K562 (cell line): ENCODE results near the gene RSRC1. TPM values are rescaled to one million over a fixed set of nuclear protein-coding genes. Genes with fewer than 3 reads are reported as not detected.
A peak's percentile ranks its signal among the peaks of the same experiment; 100 is the strongest.

Experiments
- CBX3 ChIP-seq, 2 experiments: IDR thresholded peaks; 1 replicate in 1 of 2; 2 replicates in 1 of 2; pipeline ENCODE4 v1.6.1; 2012; ENCODE audit warnings: inconsistent platforms in 2 of 2, low read length in 2 of 2, borderline replicate concordance in 1 of 2, control low read depth in 1 of 2
- MTF1 ChIP-seq: fragments of 250-450 bp; sonication (Bioruptor Pico); IDR thresholded peaks from 2 replicates; pipeline ENCODE4 v1.9.0; 2021; ENCODE audit warnings: moderate library complexity, mild to moderate bottlenecking, inconsistent platforms, borderline replicate concordance
- NCOA6 ChIP-seq: fragments of 450-650 bp; IDR thresholded peaks from 2 replicates; pipeline ENCODE4 v1.6.1; 2017; ENCODE audit warnings: mild to moderate bottlenecking
- OTX1 ChIP-seq: fragments of 450-650 bp; formaldehyde crosslinking; IDR thresholded peaks from 2 replicates; pipeline ENCODE4 v1.4.0; 2022; ENCODE audit warnings: mild to moderate bottlenecking
- POLR2AphosphoS5 ChIP-seq: IDR thresholded peaks from 2 replicates; pipeline ENCODE4 v1.6.1; 2011; ENCODE audit warnings: mild to moderate bottlenecking, low read depth, low read length, moderate library complexity; ENCODE audit not compliant: control insufficient read depth, insufficient read depth
- POLR2H ChIP-seq: IDR thresholded peaks from 2 replicates; pipeline ENCODE4 v1.6.1; 2016; ENCODE audit warnings: missing genetic modification characterization, low read depth, mild to moderate bottlenecking, control low read depth, missing compliant biosample characterization, moderate library complexity
- RBBP5 ChIP-seq: fragments of 200-600 bp; sonication (generic); IDR thresholded peaks from 2 replicates; pipeline ENCODE4 v1.6.1; 2012; ENCODE audit warnings: borderline replicate concordance, mild to moderate bottlenecking, low read length, control low read depth, inconsistent platforms; ENCODE audit not compliant: insufficient read depth, poor library complexity, severe bottlenecking
- RNF219 ChIP-seq: fragments of 250-450 bp; sonication (Bioruptor Pico); IDR thresholded peaks from 2 replicates; pipeline ENCODE4 v1.5.0; 2022; ENCODE audit warnings: mild to moderate bottlenecking
- SAP30 ChIP-seq: fragments of 200-600 bp; sonication (generic); IDR thresholded peaks from 2 replicates; pipeline ENCODE4 v1.6.1; 2012; ENCODE audit warnings: borderline replicate concordance, low read depth, mild to moderate bottlenecking, moderate library complexity, low read length, control low read depth, inconsistent platforms; ENCODE audit not compliant: insufficient read depth, poor library complexity, severe bottlenecking
- SFPQ ChIP-seq: fragments of 200-400 bp; formaldehyde crosslinking; IDR thresholded peaks from 2 replicates; pipeline ENCODE4 v1.6.1; 2017; ENCODE audit warnings: mild to moderate bottlenecking, low read depth, low read length, moderate library complexity
- SIX5 ChIP-seq, 2 experiments: IDR thresholded peaks; 2 replicates each; pipeline ENCODE4 v1.6.1; 2011; ENCODE audit warnings: low read length in 2 of 2, borderline replicate concordance in 1 of 2, low read depth in 1 of 2, mild to moderate bottlenecking in 1 of 2, moderate library complexity in 1 of 2; ENCODE audit not compliant: insufficient read depth in 1 of 2
- TCF7 ChIP-seq: sonication (generic); IDR thresholded peaks from 2 replicates; pipeline ENCODE4 v1.6.1; 2016; ENCODE audit warnings: antibody characterized with exemption, borderline replicate concordance
- THAP12 ChIP-seq: fragments of 250-450 bp; sonication (Bioruptor Pico); IDR thresholded peaks from 2 replicates; pipeline ENCODE4 v1.9.0; 2021; ENCODE audit warnings: mild to moderate bottlenecking, inconsistent platforms
- THRAP3 ChIP-seq: fragments of 450-650 bp; IDR thresholded peaks from 2 replicates; pipeline ENCODE4 v1.6.1; 2016; ENCODE audit warnings: mild to moderate bottlenecking, inconsistent platforms, borderline replicate concordance
- USF1 ChIP-seq: sonication (generic); formaldehyde crosslinking; IDR thresholded peaks from 2 replicates; pipeline ENCODE4 v1.9.0; 2022; ENCODE audit warnings: mild to moderate bottlenecking, missing genetic modification reagents
- ZBTB17 ChIP-seq: fragments of 450-650 bp; formaldehyde crosslinking; IDR thresholded peaks from 2 replicates; pipeline ENCODE4 v1.4.0; 2020; ENCODE audit warnings: mild to moderate bottlenecking
- ZFP1 ChIP-seq: fragments of 450-650 bp; formaldehyde crosslinking; IDR thresholded peaks from 2 replicates; pipeline ENCODE4 v1.4.0; 2020; ENCODE audit warnings: mild to moderate bottlenecking, mixed read lengths
- ZNF449 ChIP-seq: fragments of 250-450 bp; sonication (Bioruptor Pico); IDR thresholded peaks from 2 replicates; pipeline ENCODE4 v1.8.0; 2022; ENCODE audit warnings: moderate library complexity, mild to moderate bottlenecking, inconsistent platforms
- polyA plus RNA-seq, 8 experiments: library from polyadenylated mRNA; depleted of rRNA in 4 of 8; stranded (reverse) in 5 of 8; unstranded in 3 of 8; fragments of >200 nt; fragmentation: Nextera tagmentation in 2 of 8; fragmentation: Illumina TruSeq in 1 of 8; extraction: Ambion mirVana in 2 of 8; extraction: Trizol in 1 of 8; gene quantifications; 2 replicates each; pipeline versions ENCODE4 v1.2.1 to v1.2.3, GENCODE V29; 2011 to 2014; ENCODE audit warnings: inconsistent platforms in 1 of 8, missing spikeins in 1 of 8
- total RNA-seq, 7 experiments: library from RNA; depleted of rRNA in 6 of 7; stranded (reverse); fragments of >200 nt in 6 of 7; fragmentation: Illumina TruSeq in 2 of 7; extraction: Trizol in 2 of 7; gene quantifications; 2 replicates each; pipeline versions ENCODE4 v1.2.1 to v1.2.3, GENCODE V29; 2011 to 2021; ENCODE audit warnings: low replicate concordance in 1 of 7

Gene RSRC1
- total and polyA plus RNA-seq, 9 of the 15 experiments (the other 6 are each of a cell fraction or from before 2014, with no cell fraction given) = 19.3 to 128 (median 75.5) TPM

GRCh38 chr3:158159714-158160113 lies 49.8 kb downstream of the RSRC1 start (continued):
- no peak for TF ChIP-seq SFPQ
- no peak for TF ChIP-seq USF1 (CRISPR knock-in tag)
- TF ChIP-seq SAP30 = no peak
- no peak for TF ChIP-seq CBX3 (IDR thresholded peaks at IDR 0.05; ENCODE audit: borderline replicate concordance in 1 of 2, low read length in 2 of 2)
- TF ChIP-seq ZFP1 (CRISPR knock-in tag) = no peak
- no peak for TF ChIP-seq SIX5 (IDR thresholded peaks at IDR 0.05; ENCODE audit: borderline replicate concordance in 1 of 2, insufficient read depth in 1 of 2, low read depth in 1 of 2, low read length in 2 of 2)
- no peak for TF ChIP-seq RNF219 (CRISPR knock-in tag)
- TF ChIP-seq NCOA6 = no peak
- no peak for TF ChIP-seq OTX1 (CRISPR knock-in tag)
- no peak for TF ChIP-seq POLR2H (tag)
- no peak for TF ChIP-seq RBBP5
- peak; percentile 62; the same call in 1 of the 2 replicates for TF ChIP-seq POLR2AphosphoS5
- TF ChIP-seq ZBTB17 (CRISPR knock-in tag) = no peak
- no peak for TF ChIP-seq THAP12 (CRISPR knock-in tag)
- no peak for TF ChIP-seq THRAP3
- no peak for TF ChIP-seq ZNF449 (CRISPR knock-in tag)
- TF ChIP-seq TCF7 = no peak
- no peak for TF ChIP-seq MTF1 (CRISPR knock-in tag)
